Frontal cortex (tissue), 4 donors: ENCODE results near the gene RASAL2. TPM values are rescaled to one million over a fixed set of nuclear protein-coding genes. Genes with fewer than 3 reads are reported as not detected.

ENCODE experiments used
- DNase-seq, 2 donors: peaks; one replicate each; pipeline ENCODE4 v3.0.0; 2012; ENCODE audit warnings: low spot score in 2 of 2
- FAIRE-seq: peaks from 2 replicates; lab custom pipeline; 2012; peaks lifted over from hg19 to GRCh38; lab: Jason Lieb, UNC
- total RNA-seq: library from RNA; depleted of rRNA; stranded (reverse); fragments of >200 nt; gene quantifications from one replicate; pipeline ENCODE4 v1.2.3, GENCODE V29; 2014
- donor health status: control.
- donor health status: control.
- donor health status: control.

RASAL2 gene
- total RNA-seq, 1 donor from 2014 or later, result 28.9 TPM

GRCh38 chr1:178464566-178464965, 370.7 kb downstream of the RASAL2 start:
- no peak for DNase-seq
- no peak for FAIRE-seq

GRCh38 chr1:178465011-178465410, 371.1 kb downstream of the RASAL2 start:
- DNase-seq (no peak), FAIRE-seq (no peak)

GRCh38 chr1:178467837-178468236, 373.9 kb downstream of the RASAL2 start:
- DNase-seq (no peak), FAIRE-seq (no peak)

- DNase-seq, result no peak
- no peak for FAIRE-seq
Measured at GRCh38 chr1:178470411-178470960, 376.6 kb downstream of the RASAL2 start.

GRCh38 chr1:178472531-178472930, 378.6 kb downstream of the RASAL2 start:
- no peak for DNase-seq
- no peak for FAIRE-seq

GRCh38 chr1:178477373-178477772, 383.5 kb downstream of the RASAL2 start:
- FAIRE-seq, result no peak
- DNase-seq, result no peak

GRCh38 chr1:178477841-178478240, 383.9 kb downstream of the RASAL2 start:
- DNase-seq, result no peak
- FAIRE-seq, result no peak

GRCh38 chr1:178483251-178483957, 389.5 kb downstream of the RASAL2 start:
- FAIRE-seq, result no peak
- no peak for DNase-seq

- DNase-seq, result no peak
- no peak for FAIRE-seq
Measured at GRCh38 chr1:178484698-178485225, 390.9 kb downstream of the RASAL2 start.

GRCh38 chr1:178485541-178485981, 391.7 kb downstream of the RASAL2 start:
- DNase-seq (no peak), FAIRE-seq (no peak)

GRCh38 chr1:178486100-178487069, 392.5 kb downstream of the RASAL2 start:
- FAIRE-seq, result no peak
- DNase-seq, result no peak

GRCh38 chr1:178487070-178487615, 393.2 kb downstream of the RASAL2 start:
- no peak for FAIRE-seq
- DNase-seq, result no peak

GRCh38 chr1:178488393-178488792, 394.5 kb downstream of the RASAL2 start:
- FAIRE-seq (no peak), DNase-seq (no peak)

- no peak for DNase-seq
- no peak for FAIRE-seq
Measured at GRCh38 chr1:178489399-178489798, 395.5 kb downstream of the RASAL2 start.

- no peak for FAIRE-seq
Measured at GRCh38 chr1:178490136-178490535, 396.2 kb downstream of the RASAL2 start.

GRCh38 chr1:178490967-178491366, 397.1 kb downstream of the RASAL2 start:
- no peak for DNase-seq
- no peak for FAIRE-seq

More at GRCh38 chr1:178490136-178490535, 396.2 kb downstream of the RASAL2 start:
- DNase-seq, result no peak

- no peak for DNase-seq
- no peak for FAIRE-seq
Measured at GRCh38 chr1:178491721-178492120, 397.8 kb downstream of the RASAL2 start.

- DNase-seq, result no peak
- no peak for FAIRE-seq
Measured at GRCh38 chr1:178492341-178492740, 398.4 kb downstream of the RASAL2 start.

- FAIRE-seq, result no peak
Measured at GRCh38 chr1:178493301-178493741, 399.4 kb downstream of the RASAL2 start.

GRCh38 chr1:178494569-178494971, 400.7 kb downstream of the RASAL2 start:
- no peak for FAIRE-seq
- no peak for DNase-seq

More at GRCh38 chr1:178493301-178493741, 399.4 kb downstream of the RASAL2 start:
- DNase-seq, result no peak
